ENCODE data around the gene ATPAF2. TPM values are rescaled to one million over a fixed set of nuclear protein-coding genes. Genes with fewer than 3 reads are reported as not detected.

The ATPAF2 gene
- total and polyA plus RNA-seq, 10 of the 15 experiments (the other 5 are each of a cell fraction or from before 2014, with no cell fraction given): 6.5 to 33.0 (median 26.5) TPM

DNA sequence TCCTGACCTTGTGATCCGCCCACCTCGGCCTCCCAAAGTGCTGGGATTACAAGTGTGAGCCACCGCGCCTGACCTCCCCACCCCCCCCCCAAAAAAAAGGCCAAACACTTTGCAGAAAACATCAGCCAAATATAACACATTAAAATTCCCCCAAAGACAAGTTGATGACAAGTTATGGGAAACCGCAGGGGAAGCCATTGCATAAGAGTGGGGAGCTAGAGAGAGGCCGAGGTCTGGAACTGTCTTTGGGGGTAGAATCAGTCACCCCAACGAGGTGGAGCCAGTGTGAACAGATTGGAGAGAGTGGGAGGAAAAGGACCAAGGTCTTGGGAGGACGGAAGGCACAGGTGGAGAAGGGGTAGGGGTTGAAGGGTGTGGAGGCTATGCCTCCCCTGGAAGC is 63.5 kb downstream of the ATPAF2 start:
- WGBS (ENCODE audit: insufficient coverage, insufficient replicate concordance, low lambda C conversion rate, missing lambda C conversion rate): 25% methylated on average over 8 of the region's 8 CpGs
- ChIA-PET SMC1A (ENCODE audit: uncharacterized antibody, unreplicated experiment) (interaction anchor here (0.8 kb wide), 1 partner anchor 9 kb away, joined by 3 read pairs; no protein-coding TSS in a partner anchor), CTCF (interaction anchor here (0.9 kb wide), 1 partner anchor 10 kb away, joined by 3 read pairs; no protein-coding TSS in a partner anchor), POLR2A (interaction anchor here (0.7 kb wide), 1 partner anchor 251 kb away, joined by 3 read pairs; no protein-coding TSS in a partner anchor), RAD21 (ENCODE audit: unreplicated experiment) (interaction anchor here (0.5 kb wide), 1 partner anchor 164 kb away, joined by 5 read pairs; no protein-coding TSS in a partner anchor)
- H4K20me1 ChIP-seq (ENCODE audit: control insufficient read depth, insufficient read depth): no peaks in the 10 kb centered on the region
- no peak overlapping the region for H3K27ac ChIP-seq (ENCODE audit: control insufficient read depth, insufficient read depth)
- no peaks in the 10 kb centered on the region for H3K36me3 ChIP-seq (ENCODE audit: control insufficient read depth in 2 of 2, insufficient read depth in 2 of 2, low read length in 1 of 2)
- no peak for FAIRE-seq
- no peak for ATAC-seq
- DNase-seq (ENCODE audit: low read depth, low spot score): no peak
- intact Hi-C loops (cut with micrococcal nuclease; ENCODE audit: unreplicated experiment): no loop called here
- TF ChIP-seq, protein P1, sequence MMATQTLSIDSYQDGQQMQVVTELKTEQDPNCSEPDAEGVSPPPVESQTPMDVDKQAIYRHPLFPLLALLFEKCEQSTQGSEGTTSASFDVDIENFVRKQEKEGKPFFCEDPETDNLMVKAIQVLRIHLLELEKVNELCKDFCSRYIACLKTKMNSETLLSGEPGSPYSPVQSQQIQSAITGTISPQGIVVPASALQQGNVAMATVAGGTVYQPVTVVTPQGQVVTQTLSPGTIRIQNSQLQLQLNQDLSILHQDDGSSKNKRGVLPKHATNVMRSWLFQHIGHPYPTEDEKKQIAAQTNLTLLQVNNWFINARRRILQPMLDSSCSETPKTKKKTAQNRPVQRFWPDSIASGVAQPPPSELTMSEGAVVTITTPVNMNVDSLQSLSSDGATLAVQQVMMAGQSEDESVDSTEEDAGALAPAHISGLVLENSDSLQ (IDR thresholded peaks at IDR 0.05): no peak
- TF ChIP-seq RUNX3 (IDR thresholded peaks at IDR 0.05; ENCODE audit: low read length): peak; percentile 66; the same call in 1 of the 2 replicates
- no peak overlapping the region for H2AFZ ChIP-seq (ENCODE audit: control insufficient read depth, low read depth, low read length)
- H3K9me3 ChIP-seq (replicated peaks; ENCODE audit: control insufficient read depth, insufficient read depth, low read length): no peaks in the 10 kb centered on the region
- no peaks in the 10 kb centered on the region for H3K27me3 ChIP-seq (replicated peaks in 1 of 2; ENCODE audit: control insufficient read depth in 2 of 2, insufficient read depth in 2 of 2, low read length in 1 of 2)
- H3K9ac ChIP-seq (ENCODE audit: control insufficient read depth, insufficient read depth, low read length): no peak overlapping the region
- no TSS peak for BruUV-seq (replicated peaks)
- H3K4me1 ChIP-seq (ENCODE audit: control insufficient read depth, insufficient read depth, low read length): peaks cover 10% of the 10 kb centered on the region
- peaks cover 3% of the 10 kb centered on the region for H3K79me2 ChIP-seq (ENCODE audit: control insufficient read depth, insufficient read depth, low read length)
- in situ Hi-C loops (cut with MboI): no loop called here
- H3K4me2 ChIP-seq (ENCODE audit: control insufficient read depth, insufficient read depth): no peak overlapping the region
- H3K4me3 ChIP-seq: no peak overlapping the region

DNA sequence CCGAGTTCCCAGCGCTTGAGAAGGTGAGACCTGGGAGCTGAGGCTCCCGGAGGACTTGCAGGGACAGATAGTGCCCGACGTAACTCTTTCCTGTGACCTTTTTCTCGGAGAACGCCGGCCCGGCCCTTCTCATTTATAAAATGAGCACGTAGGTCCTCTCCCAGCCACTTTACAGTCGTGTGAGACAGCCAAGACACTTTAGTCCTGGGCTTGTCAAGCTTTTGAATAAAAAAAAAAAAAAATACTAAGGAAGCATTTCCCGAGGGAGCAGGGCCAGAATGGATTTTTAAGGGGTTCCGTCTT is 66.1 kb downstream of the ATPAF2 start:
- no peak overlapping the region for H3K27ac ChIP-seq (ENCODE audit: control insufficient read depth, insufficient read depth)
- RAD21 ChIA-PET (ENCODE audit: unreplicated experiment): interaction anchor here (0.8 to 2.6 kb wide), 13 partner anchors 9 to 290 kb away, joined by 3 to 33 read pairs (median 5); no protein-coding TSS in a partner anchor
- SMC1A ChIA-PET (ENCODE audit: uncharacterized antibody, unreplicated experiment): interaction anchor here (1.1 to 2.4 kb wide), 9 partner anchors 12 to 138 kb away, joined by 3 to 12 read pairs (median 5); no protein-coding TSS in a partner anchor
- H3K4me2 ChIP-seq (ENCODE audit: control insufficient read depth, insufficient read depth): peak overlapping the region; percentile 79
- no peaks in the 10 kb centered on the region for H3K27me3 ChIP-seq (replicated peaks in 1 of 2; ENCODE audit: control insufficient read depth in 2 of 2, insufficient read depth in 2 of 2, low read length in 1 of 2)
- CTCF ChIA-PET: interaction anchor here (0.8 to 1.9 kb wide), 9 partner anchors 11 to 1404 kb away, joined by 3 to 8 read pairs (median 4); no protein-coding TSS in a partner anchor
- peaks cover 10% of the 10 kb centered on the region for H3K4me1 ChIP-seq (ENCODE audit: control insufficient read depth, insufficient read depth, low read length)
- peak overlapping the region; percentile 78 for H2AFZ ChIP-seq (ENCODE audit: control insufficient read depth, low read depth, low read length)
- POLR2A ChIA-PET: interaction anchor here (0.6 to 7.9 kb wide), 11 partner anchors 8 to 139 kb away, joined by 3 to 73 read pairs (median 4); partner anchors contain the start of genes ATPAF2 and GID4
- WGBS (ENCODE audit: insufficient coverage, insufficient replicate concordance, low lambda C conversion rate, missing lambda C conversion rate): 6% methylated on average over 13 of the region's 13 CpGs
- H3K9me3 ChIP-seq (replicated peaks; ENCODE audit: control insufficient read depth, insufficient read depth, low read length): no peaks in the 10 kb centered on the region
- H3K4me3 ChIP-seq: peak overlapping the region; percentile 54; the same call in 1 of the 2 replicates
- peak overlapping the region; percentile 17 for H3K9ac ChIP-seq (ENCODE audit: control insufficient read depth, insufficient read depth, low read length)
- no peaks in the 10 kb centered on the region for H3K36me3 ChIP-seq (ENCODE audit: control insufficient read depth in 2 of 2, insufficient read depth in 2 of 2, low read length in 1 of 2)
- DNase-seq (ENCODE audit: low read depth, low spot score) (no peak), FAIRE-seq (no peak), ATAC-seq (no peak)
- H3K79me2 ChIP-seq (ENCODE audit: control insufficient read depth, insufficient read depth, low read length): peaks cover 3% of the 10 kb centered on the region
- TF ChIP-seq, protein P2, sequence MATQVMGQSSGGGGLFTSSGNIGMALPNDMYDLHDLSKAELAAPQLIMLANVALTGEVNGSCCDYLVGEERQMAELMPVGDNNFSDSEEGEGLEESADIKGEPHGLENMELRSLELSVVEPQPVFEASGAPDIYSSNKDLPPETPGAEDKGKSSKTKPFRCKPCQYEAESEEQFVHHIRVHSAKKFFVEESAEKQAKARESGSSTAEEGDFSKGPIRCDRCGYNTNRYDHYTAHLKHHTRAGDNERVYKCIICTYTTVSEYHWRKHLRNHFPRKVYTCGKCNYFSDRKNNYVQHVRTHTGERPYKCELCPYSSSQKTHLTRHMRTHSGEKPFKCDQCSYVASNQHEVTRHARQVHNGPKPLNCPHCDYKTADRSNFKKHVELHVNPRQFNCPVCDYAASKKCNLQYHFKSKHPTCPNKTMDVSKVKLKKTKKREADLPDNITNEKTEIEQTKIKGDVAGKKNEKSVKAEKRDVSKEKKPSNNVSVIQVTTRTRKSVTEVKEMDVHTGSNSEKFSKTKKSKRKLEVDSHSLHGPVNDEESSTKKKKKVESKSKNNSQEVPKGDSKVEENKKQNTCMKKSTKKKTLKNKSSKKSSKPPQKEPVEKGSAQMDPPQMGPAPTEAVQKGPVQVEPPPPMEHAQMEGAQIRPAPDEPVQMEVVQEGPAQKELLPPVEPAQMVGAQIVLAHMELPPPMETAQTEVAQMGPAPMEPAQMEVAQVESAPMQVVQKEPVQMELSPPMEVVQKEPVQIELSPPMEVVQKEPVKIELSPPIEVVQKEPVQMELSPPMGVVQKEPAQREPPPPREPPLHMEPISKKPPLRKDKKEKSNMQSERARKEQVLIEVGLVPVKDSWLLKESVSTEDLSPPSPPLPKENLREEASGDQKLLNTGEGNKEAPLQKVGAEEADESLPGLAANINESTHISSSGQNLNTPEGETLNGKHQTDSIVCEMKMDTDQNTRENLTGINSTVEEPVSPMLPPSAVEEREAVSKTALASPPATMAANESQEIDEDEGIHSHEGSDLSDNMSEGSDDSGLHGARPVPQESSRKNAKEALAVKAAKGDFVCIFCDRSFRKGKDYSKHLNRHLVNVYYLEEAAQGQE (IDR thresholded peaks at IDR 0.05; ENCODE audit: low read depth, low read length): no peak
- TF ChIP-seq, protein P3, sequence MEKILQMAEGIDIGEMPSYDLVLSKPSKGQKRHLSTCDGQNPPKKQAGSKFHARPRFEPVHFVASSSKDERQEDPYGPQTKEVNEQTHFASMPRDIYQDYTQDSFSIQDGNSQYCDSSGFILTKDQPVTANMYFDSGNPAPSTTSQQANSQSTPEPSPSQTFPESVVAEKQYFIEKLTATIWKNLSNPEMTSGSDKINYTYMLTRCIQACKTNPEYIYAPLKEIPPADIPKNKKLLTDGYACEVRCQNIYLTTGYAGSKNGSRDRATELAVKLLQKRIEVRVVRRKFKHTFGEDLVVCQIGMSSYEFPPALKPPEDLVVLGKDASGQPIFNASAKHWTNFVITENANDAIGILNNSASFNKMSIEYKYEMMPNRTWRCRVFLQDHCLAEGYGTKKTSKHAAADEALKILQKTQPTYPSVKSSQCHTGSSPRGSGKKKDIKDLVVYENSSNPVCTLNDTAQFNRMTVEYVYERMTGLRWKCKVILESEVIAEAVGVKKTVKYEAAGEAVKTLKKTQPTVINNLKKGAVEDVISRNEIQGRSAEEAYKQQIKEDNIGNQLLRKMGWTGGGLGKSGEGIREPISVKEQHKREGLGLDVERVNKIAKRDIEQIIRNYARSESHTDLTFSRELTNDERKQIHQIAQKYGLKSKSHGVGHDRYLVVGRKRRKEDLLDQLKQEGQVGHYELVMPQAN (conservative IDR thresholded peaks at IDR 0.05): peak; percentile 99; the same call in 1 of the 2 replicates
- peak; percentile 21 for TF ChIP-seq MEF2B (IDR thresholded peaks at IDR 0.05; ENCODE audit: partially characterized antibody, poor library complexity, severe bottlenecking)
- no TSS peak for BruUV-seq (replicated peaks)
- intact Hi-C loops (cut with micrococcal nuclease; ENCODE audit: unreplicated experiment): no loop called here
- in situ Hi-C loops (cut with MboI): no loop called here
- no peaks in the 10 kb centered on the region for H4K20me1 ChIP-seq (ENCODE audit: control insufficient read depth, insufficient read depth)
